Stomach (tissue), 9 donors: Measurements from ENCODE around the gene MED23. TPM values are rescaled to one million over a fixed set of nuclear protein-coding genes. Genes with fewer than 3 reads are reported as not detected.

ENCODE experiments used
- DNase-seq, 2 donors: peaks; one replicate each; pipeline versions ENCODE4 v3.0.0 to v3.0.0-alpha.2; 2013 to 2019
- H3K27ac ChIP-seq, 5 donors: fragments of 200-600 bp in 4 of 5; sonication (generic) in 4 of 5; one replicate each; pipeline ENCODE4 v1.5.1; 2013 to 2019; ENCODE audit warnings: mild to moderate bottlenecking in 1 of 5, moderate library complexity in 1 of 5
- H3K27me3 ChIP-seq, 3 donors: fragments of 200-600 bp; sonication (generic); one replicate each; pipeline ENCODE4 v1.5.1; 2017 to 2019; ENCODE audit warnings: mixed run types in 1 of 3
- H3K36me3 ChIP-seq, 4 donors: fragments of 200-600 bp; sonication (generic); 1 replicate in 3 of 4; 2 replicates in 1 of 4; pipeline ENCODE4 v1.5.1; 2016 to 2019
- H3K4me1 ChIP-seq, 4 donors: fragments of 200-600 bp; sonication (generic); one replicate each; pipeline ENCODE4 v1.5.1; 2016 to 2019
- H3K4me3 ChIP-seq, 4 donors: fragments of 200-600 bp; sonication (generic) in 3 of 4; one replicate each; pipeline ENCODE4 v1.5.1; 2016 to 2019; ENCODE audit warnings: mild to moderate bottlenecking in 1 of 4
- H3K9me3 ChIP-seq, 4 donors: fragments of 200-600 bp; sonication (generic); one replicate each; pipeline ENCODE4 v1.5.1; 2016 to 2019
- CTCF ChIP-seq, 7 experiments: fragments of 450-650 bp in 4 of 7; fragments of 200-600 bp in 3 of 7; sonication (generic) in 3 of 7; IDR thresholded peaks; one replicate each; pipeline ENCODE4 v1.5.1; 2016 to 2019; ENCODE audit warnings: antibody characterized with exemption in 7 of 7, control low read depth in 2 of 7, mild to moderate bottlenecking in 1 of 7
- EP300 ChIP-seq: sonication (generic); formaldehyde crosslinking; IDR thresholded peaks from one replicate; pipeline ENCODE4 v1.6.1; 2017; ENCODE audit warnings: antibody characterized with exemption
- POLR2A ChIP-seq, 4 donors: fragments of 450-650 bp; IDR thresholded peaks; one replicate each; pipeline ENCODE4 v1.6.1; 2016; ENCODE audit warnings: antibody characterized with exemption in 4 of 4, control low read depth in 2 of 4, mild to moderate bottlenecking in 1 of 4, moderate library complexity in 1 of 4
- POLR2AphosphoS5 ChIP-seq, 3 donors: sonication (generic); formaldehyde crosslinking; IDR thresholded peaks; one replicate each; pipeline ENCODE4 v1.6.1; 2016; ENCODE audit warnings: antibody characterized with exemption in 3 of 3
- WGBS, 5 donors: extraction: QIAGEN DNeasy Blood & Tissue Kit in 3 of 5; methylation state at CpG; one replicate each; pipeline versions ENCODE4 v1.1.5 to v1.1.7; 2013 to 2018; 5-methylcytosine and 5-hydroxymethylcytosine counted together
- intact Hi-C: fragments of 100-400 bp; cut with DNase I; formaldehyde crosslinking; loops from one replicate; pipeline ENCODE4 v1.15.1; 2023; ENCODE audit warnings: low total_unique reads
- polyA plus RNA-seq, 3 donors: library from polyadenylated mRNA; stranded (reverse); fragments of 200-250 nt; gene quantifications; one replicate each; pipeline ENCODE4 v1.2.3, GENCODE V29; 2013
- total RNA-seq, 5 donors: library from RNA; depleted of rRNA; stranded (reverse); fragments of >200 nt; gene quantifications; one replicate each; pipeline versions ENCODE4 v1.1.0 to v1.2.3, GENCODE V29; 2014 to 2016
- donor health status: healthy with polysubstance abuse.
- donor health status: Bipolar disorder and iron deficiency.
- donor health status: healthy.

MED23 gene
- total and polyA plus RNA-seq, 8 donors, result 4.0 to 107 (median 13.7) TPM

DNA sequence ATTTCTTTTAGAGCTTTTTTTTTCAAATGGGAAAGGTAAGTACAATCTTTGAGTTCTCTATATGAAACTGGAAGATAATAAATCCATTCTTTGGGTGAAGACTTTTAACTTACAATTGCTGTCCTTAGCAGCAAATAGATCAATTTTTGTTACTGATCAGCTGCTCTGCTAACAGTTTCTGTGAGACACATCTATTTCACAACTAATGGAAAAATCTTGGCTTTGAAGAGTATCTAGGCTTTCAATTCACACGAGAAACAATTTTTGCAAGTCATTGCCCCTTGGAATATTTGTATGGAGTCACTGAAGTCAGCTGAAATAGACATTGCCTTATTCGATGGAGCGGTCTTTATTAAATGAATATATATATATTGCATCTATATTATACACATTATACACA is 75.5 kb downstream of the MED23 start:
- Histone ChIP-seq H3K9me3 (no peaks in the 10 kb centered on the region), H3K36me3 (no peaks in the 10 kb centered on the region), H3K27me3 (no peaks in the 10 kb centered on the region), H3K27ac (no peak overlapping the region), H3K4me1 (no peaks in the 10 kb centered on the region), H3K4me3 (no peak overlapping the region)
- intact Hi-C loops, result no loop called here
- no peak for TF ChIP-seq EP300
- no peak for TF ChIP-seq POLR2AphosphoS5 (IDR thresholded peaks at IDR 0.05)
- TF ChIP-seq POLR2A (IDR thresholded peaks at IDR 0.05), result no peak
- TF ChIP-seq CTCF (IDR thresholded peaks at IDR 0.05), result no peak
- no peak for DNase-seq
- WGBS, 5 donors, result 83 to 92% (median 89%) methylated on average over 3 of the region's 3 CpGs

GRCh38 chr6:131551902-131552301 is 76.1 kb downstream of the MED23 start:
- WGBS, 5 donors, result 77 to 89% (median 88%) methylated on average over 4 of the region's 4 CpGs
- intact Hi-C loops, result no loop called here

GRCh38 chr6:131549811-131550210 is 78.2 kb downstream of the MED23 start:
- TF ChIP-seq POLR2A (IDR thresholded peaks at IDR 0.05) (no peak), POLR2AphosphoS5 (IDR thresholded peaks at IDR 0.05) (no peak), CTCF (IDR thresholded peaks at IDR 0.05) (no peak), EP300 (no peak)
- Histone ChIP-seq H3K36me3 (no peaks in the 10 kb centered on the region), H3K27ac (no peak overlapping the region), H3K4me1 (no peaks in the 10 kb centered on the region), H3K4me3 (no peak overlapping the region), H3K9me3 (no peaks in the 10 kb centered on the region), H3K27me3 (no peaks in the 10 kb centered on the region)
- DNase-seq, result no peak
- intact Hi-C loops, result no loop called here
- WGBS, 5 donors, result 56 to 76% (median 69%) methylated on average over 2 of the region's 2 CpGs

More at GRCh38 chr6:131551902-131552301, 76.1 kb downstream of the MED23 start:
- H3K4me1 ChIP-seq, result no peaks in the 10 kb centered on the region
- H3K9me3 ChIP-seq, result no peaks in the 10 kb centered on the region
- H3K36me3 ChIP-seq, result no peaks in the 10 kb centered on the region
- no peaks in the 10 kb centered on the region for H3K27me3 ChIP-seq
- TF ChIP-seq CTCF (IDR thresholded peaks at IDR 0.05), result no peak
- no peak for TF ChIP-seq EP300
- TF ChIP-seq POLR2AphosphoS5 (IDR thresholded peaks at IDR 0.05), result no peak
- no peak for TF ChIP-seq POLR2A (IDR thresholded peaks at IDR 0.05)
- no peak overlapping the region for H3K4me3 ChIP-seq
- no peak for DNase-seq
- H3K27ac ChIP-seq, result no peak overlapping the region

DNA sequence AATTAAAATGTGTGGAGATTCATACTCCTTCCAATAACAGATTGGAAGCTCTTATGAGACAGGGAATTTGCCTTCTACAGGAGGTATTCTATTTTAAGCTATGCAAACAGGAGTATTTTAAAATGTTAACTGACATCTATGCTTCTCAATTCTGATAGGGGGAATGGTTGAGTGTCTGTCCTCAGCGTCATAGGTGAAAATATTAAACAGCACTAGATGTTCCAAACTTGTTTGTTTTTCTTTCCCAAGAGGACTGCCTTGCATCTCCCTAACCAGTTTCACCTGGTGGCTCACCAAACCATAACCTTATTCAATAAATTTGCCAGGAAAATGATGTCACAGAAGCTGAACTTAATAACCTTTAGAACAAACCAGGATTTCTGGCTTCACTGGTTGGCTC is 79.6 kb downstream of the MED23 start:
- WGBS, 5 donors, result 57 to 81% (median 73%) methylated on average over 1 of the region's 1 CpG
- intact Hi-C loops, result no loop called here

More for the DNA sequence above, 79.6 kb downstream of the MED23 start:
- no peaks in the 10 kb centered on the region for H3K36me3 ChIP-seq
- TF ChIP-seq POLR2AphosphoS5 (IDR thresholded peaks at IDR 0.05) (no peak), EP300 (no peak), CTCF (IDR thresholded peaks at IDR 0.05) (no peak), POLR2A (IDR thresholded peaks at IDR 0.05) (no peak)
- H3K9me3 ChIP-seq, result no peaks in the 10 kb centered on the region
- H3K4me1 ChIP-seq, result no peaks in the 10 kb centered on the region
- no peak for DNase-seq
- no peak overlapping the region for H3K27ac ChIP-seq
- H3K27me3 ChIP-seq, result no peaks in the 10 kb centered on the region
- no peak overlapping the region for H3K4me3 ChIP-seq
